Tibial nerve (tissue), 4 donors: Measurements from ENCODE around the gene RASD2. TPM values are rescaled to one million over a fixed set of nuclear protein-coding genes. Genes with fewer than 3 reads are reported as not detected.

Experiments
- DNase-seq, 2 donors: peaks; one replicate each; pipeline ENCODE4 v3.0.0-alpha.2; 2019; ENCODE audit warnings: low spot score in 2 of 2
- H3K27ac ChIP-seq, 4 donors: fragments of 200-600 bp; sonication (generic) in 3 of 4; one replicate each; pipeline ENCODE4 v1.5.1; 2017 to 2019; ENCODE audit warnings: mild to moderate bottlenecking in 1 of 4
- H3K27me3 ChIP-seq, 2 donors: fragments of 200-600 bp; sonication (generic) in 1 of 2; one replicate each; pipeline versions ENCODE4 v1.5.1 to v1.6.0; 2017 to 2019
- H3K36me3 ChIP-seq, 3 donors: fragments of 200-600 bp; sonication (generic); one replicate each; pipeline ENCODE4 v1.5.1; 2018 to 2019
- H3K4me1 ChIP-seq, 4 donors: fragments of 200-600 bp; sonication (generic) in 3 of 4; one replicate each; pipeline ENCODE4 v1.5.1; 2017 to 2019
- H3K4me3 ChIP-seq, 4 donors: fragments of 200-600 bp; sonication (generic) in 3 of 4; one replicate each; pipeline ENCODE4 v1.5.1; 2017 to 2019; ENCODE audit warnings: mild to moderate bottlenecking in 1 of 4, moderate library complexity in 1 of 4
- H3K9me3 ChIP-seq, 4 donors: fragments of 200-600 bp; sonication (generic) in 3 of 4; one replicate each; pipeline ENCODE4 v1.5.1; 2017 to 2019
- CTCF ChIP-seq, 5 experiments: fragments of 200-600 bp in 3 of 5; fragments of 450-650 bp in 2 of 5; sonication (generic) in 3 of 5; IDR thresholded peaks; one replicate each; pipeline ENCODE4 v1.5.1; 2016 to 2019; ENCODE audit warnings: antibody characterized with exemption in 5 of 5, mild to moderate bottlenecking in 3 of 5, moderate library complexity in 2 of 5
- EP300 ChIP-seq, 2 donors: sonication (generic); formaldehyde crosslinking; IDR thresholded peaks; one replicate each; pipeline ENCODE4 v1.6.1; 2017; ENCODE audit warnings: antibody characterized with exemption in 2 of 2, mild to moderate bottlenecking in 1 of 2
- POLR2A ChIP-seq, 2 donors: fragments of 450-650 bp; IDR thresholded peaks; one replicate each; pipeline ENCODE4 v1.6.1; 2017; ENCODE audit warnings: antibody characterized with exemption in 2 of 2, mild to moderate bottlenecking in 2 of 2, moderate library complexity in 2 of 2
- WGBS, 2 donors: methylation state at CpG; one replicate each; pipeline ENCODE4 v1.1.5; 2018; 5-methylcytosine and 5-hydroxymethylcytosine counted together
- total RNA-seq, 4 donors: library from RNA; depleted of rRNA; stranded (reverse); fragments of >200 nt; gene quantifications; one replicate each; pipeline ENCODE4 v1.1.0, GENCODE V29; 2016

Gene RASD2
- total RNA-seq, 4 donors from 2014 or later, result 0.20 to 1.5 (median 0.40) TPM

- H3K4me1 ChIP-seq, result peaks cover 0 to 15% (median 0%) of the 10 kb centered on the region in 4 donors
- WGBS, 2 donors, result 81 to 85% methylated on average over 1 of the region's 1 CpG
- H3K36me3 ChIP-seq, result no peaks in the 10 kb centered on the region
- H3K27me3 ChIP-seq, result no peaks in the 10 kb centered on the region
- no peak for DNase-seq
- H3K4me3 ChIP-seq, result no peak overlapping the region
- H3K27ac ChIP-seq, result no peak overlapping the region
- TF ChIP-seq CTCF (IDR thresholded peaks at IDR 0.05) (no peak), EP300 (IDR thresholded peaks at IDR 0.05) (no peak), POLR2A (IDR thresholded peaks at IDR 0.05) (no peak)
- peaks cover 0 to 5% (median 0%) of the 10 kb centered on the region in 4 donors for H3K9me3 ChIP-seq
Measured at GRCh38 chr22:35560824-35561223, 20.2 kb downstream of the RASD2 start.

DNA sequence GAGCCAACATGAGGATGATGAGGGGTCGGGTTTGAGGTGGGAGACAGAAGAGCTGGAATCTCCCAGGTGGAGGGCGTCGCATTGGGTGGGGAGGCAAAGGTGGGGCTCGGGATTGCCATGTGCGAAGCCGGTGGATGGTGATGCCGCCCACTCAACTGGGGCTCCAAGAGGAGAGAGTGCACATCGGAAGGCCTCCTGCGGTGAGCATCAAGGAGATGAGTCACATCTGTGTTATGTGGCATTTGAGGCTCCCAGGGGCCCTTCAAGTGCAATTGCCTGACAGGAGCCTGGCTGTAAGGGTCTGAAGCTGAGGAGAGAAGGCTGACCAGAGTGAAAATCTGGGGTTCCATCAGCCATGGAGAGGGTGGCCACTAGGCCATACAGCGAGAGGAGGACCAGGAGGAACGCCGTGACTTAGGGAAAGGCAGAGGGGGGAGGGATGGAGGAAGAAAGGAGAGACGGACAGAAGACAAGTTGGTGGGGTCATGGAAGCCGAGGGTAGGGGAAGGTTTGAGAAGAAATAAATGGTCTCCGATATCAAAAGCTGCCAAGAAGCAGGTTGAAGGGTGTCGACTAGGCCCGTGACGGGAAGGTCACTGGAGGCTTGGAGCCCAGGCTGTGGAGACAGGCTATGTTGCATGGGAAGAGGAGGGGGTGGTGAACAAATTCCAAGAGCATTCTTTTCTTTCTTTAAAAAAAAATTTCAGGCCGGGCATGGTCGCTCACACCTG is 21.3 kb downstream of the RASD2 start:
- WGBS, 2 donors, result 85 to 86% methylated on average over 20 of the region's 20 CpGs
- no peak overlapping the region for H3K27ac ChIP-seq
- peaks cover 0 to 5% (median 0%) of the 10 kb centered on the region in 4 donors for H3K9me3 ChIP-seq
- H3K4me1 ChIP-seq, result peaks cover 0 to 16% (median 0%) of the 10 kb centered on the region in 4 donors
- H3K27me3 ChIP-seq, result no peaks in the 10 kb centered on the region
- no peaks in the 10 kb centered on the region for H3K36me3 ChIP-seq
- no peak for TF ChIP-seq POLR2A (IDR thresholded peaks at IDR 0.05)
- no peak for TF ChIP-seq EP300 (IDR thresholded peaks at IDR 0.05)
- no peak for TF ChIP-seq CTCF (IDR thresholded peaks at IDR 0.05)
- H3K4me3 ChIP-seq, result no peak overlapping the region
- DNase-seq, result no peak

DNA sequence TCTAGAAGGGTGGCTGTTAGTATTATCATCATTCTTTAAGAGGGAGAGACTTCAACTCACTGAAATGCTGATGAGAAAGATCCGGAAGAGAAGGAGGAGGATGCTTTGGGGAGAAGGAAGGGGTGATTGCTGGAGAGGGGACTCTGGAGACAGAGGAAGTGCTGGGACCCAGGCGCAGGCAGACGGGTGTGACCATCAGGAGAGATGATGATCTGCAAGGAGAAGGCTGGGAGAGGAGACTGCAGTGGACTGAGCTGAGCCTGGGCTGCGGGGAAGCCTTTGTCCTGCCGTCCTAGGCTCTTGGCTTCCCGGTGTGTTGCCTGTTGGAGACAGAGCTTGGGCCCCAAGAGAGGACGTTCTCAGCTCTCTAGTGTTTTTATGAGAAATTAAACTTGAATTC is 22.6 kb downstream of the RASD2 start:
- Histone ChIP-seq H3K9me3 (peaks cover 0 to 5% (median 0%) of the 10 kb centered on the region in 4 donors), H3K27me3 (peaks cover 0 to 4% of the 10 kb centered on the region in 2 donors), H3K36me3 (no peaks in the 10 kb centered on the region), H3K27ac (no peak overlapping the region), H3K4me1 (peaks cover 0 to 16% (median 0%) of the 10 kb centered on the region in 4 donors), H3K4me3 (no peak overlapping the region)
- no peak for DNase-seq
- TF ChIP-seq EP300 (IDR thresholded peaks at IDR 0.05), result no peak
- no peak for TF ChIP-seq CTCF (IDR thresholded peaks at IDR 0.05)
- TF ChIP-seq POLR2A (IDR thresholded peaks at IDR 0.05), result no peak
- 62 to 63% methylated on average over 7 of the region's 7 CpGs for WGBS, 2 donors

DNA sequence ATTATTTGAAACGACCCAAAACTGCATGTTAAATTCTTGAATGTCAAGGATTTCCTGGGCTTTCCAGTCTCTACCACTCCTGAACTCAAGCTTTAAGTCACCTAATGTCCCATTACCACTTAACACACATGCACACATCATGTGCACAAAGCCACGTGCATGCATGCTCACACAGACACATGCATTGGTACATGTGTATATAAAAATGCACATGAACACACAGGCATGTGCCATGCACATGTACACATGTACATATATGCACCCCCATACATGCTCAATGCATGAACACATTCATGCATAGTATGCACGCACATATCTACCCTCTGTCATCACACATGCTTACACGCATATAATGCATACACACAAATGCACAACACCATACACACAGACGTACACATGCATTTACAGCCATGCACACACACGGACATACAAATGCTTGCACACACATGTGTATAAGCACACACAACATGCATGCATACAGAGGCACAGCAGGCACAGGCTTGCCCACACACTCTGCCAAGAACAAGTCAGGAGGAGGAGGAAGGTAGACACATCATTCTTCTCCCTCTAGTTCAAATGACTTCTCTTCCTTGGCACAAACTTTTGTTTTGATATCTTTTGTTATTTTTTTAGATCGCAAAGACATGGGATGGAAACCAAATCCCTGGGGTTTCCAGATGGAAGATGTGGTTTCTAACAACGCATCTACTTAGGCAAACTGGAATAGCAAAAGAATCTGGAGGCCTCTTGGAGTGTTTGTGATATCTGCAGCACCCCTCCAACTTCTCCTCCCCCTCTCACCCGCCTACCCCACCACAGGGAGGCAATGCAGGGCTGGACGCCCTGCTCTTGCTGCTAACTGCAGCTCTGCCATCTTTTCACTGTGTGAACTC is 24.6 kb downstream of the RASD2 start:
- H3K9me3 ChIP-seq, result no peaks in the 10 kb centered on the region
- H3K36me3 ChIP-seq, result no peaks in the 10 kb centered on the region
- DNase-seq, result no peak
- H3K4me1 ChIP-seq, result peaks cover 0 to 16% (median 0%) of the 10 kb centered on the region in 4 donors
- H3K27ac ChIP-seq, result no peak overlapping the region
- peaks cover 0 to 9% of the 10 kb centered on the region in 2 donors for H3K27me3 ChIP-seq
- no peak overlapping the region for H3K4me3 ChIP-seq
- TF ChIP-seq EP300 (IDR thresholded peaks at IDR 0.05) (no peak), CTCF (IDR thresholded peaks at IDR 0.05) (no peak), POLR2A (IDR thresholded peaks at IDR 0.05) (no peak)
- WGBS, 2 donors, result 64 to 66% methylated on average over 10 of the region's 10 CpGs
